ENCODE results near the gene NTN3. TPM values are rescaled to one million over a fixed set of nuclear protein-coding genes. Genes with fewer than 3 reads are reported as not detected.

Gene NTN3
- polyA plus RNA-seq, 1 of the 3 experiments (the other 2 are of a cell fraction), result 0.28 TPM

- peak; percentile 97 for TF ChIP-seq USF1 (IDR thresholded peaks at IDR 0.05; ENCODE audit: borderline replicate concordance, low read depth)
- TF ChIP-seq RFX5 (IDR thresholded peaks at IDR 0.05; ENCODE audit: low read length), result no peak
- peak in 1 of 2 experiments; percentile 19; a peak in 1 of 4 replicates for TF ChIP-seq EP300 (IDR thresholded peaks at IDR 0.05; ENCODE audit: borderline replicate concordance in 1 of 2, low read depth in 1 of 2, low read length in 1 of 2)
- TF ChIP-seq, protein P1, sequence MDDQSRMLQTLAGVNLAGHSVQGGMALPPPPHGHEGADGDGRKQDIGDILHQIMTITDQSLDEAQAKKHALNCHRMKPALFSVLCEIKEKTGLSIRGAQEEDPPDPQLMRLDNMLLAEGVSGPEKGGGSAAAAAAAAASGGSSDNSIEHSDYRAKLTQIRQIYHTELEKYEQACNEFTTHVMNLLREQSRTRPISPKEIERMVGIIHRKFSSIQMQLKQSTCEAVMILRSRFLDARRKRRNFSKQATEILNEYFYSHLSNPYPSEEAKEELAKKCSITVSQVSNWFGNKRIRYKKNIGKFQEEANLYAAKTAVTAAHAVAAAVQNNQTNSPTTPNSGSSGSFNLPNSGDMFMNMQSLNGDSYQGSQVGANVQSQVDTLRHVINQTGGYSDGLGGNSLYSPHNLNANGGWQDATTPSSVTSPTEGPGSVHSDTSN (IDR thresholded peaks at IDR 0.05), result peak; percentile 84
- peak; percentile 41 for TF ChIP-seq ELF1 (IDR thresholded peaks at IDR 0.05)
- peak; percentile 33; the same call in 1 of the 2 replicates for TF ChIP-seq TCF12 (IDR thresholded peaks at IDR 0.05)
Observed at GRCh38 chr16:2520097-2520783, 49.1 kb downstream of the NTN3 start, which contains the start of gene AMDHD2 (continued).

- H3K4me3 ChIP-seq (ENCODE audit: low read depth in 2 of 2, low read length in 1 of 2), result peak overlapping the region; percentile 58 to 75
- no peaks in the 10 kb centered on the region for H3K9me2 ChIP-seq
- H3K4me2 ChIP-seq, result peak overlapping the region; percentile 85
- 16% methylated on average over 23 of the region's 41 CpGs for WGBS (ENCODE audit: low lambda C conversion rate)
- H3K27ac ChIP-seq (ENCODE audit: low read depth in 2 of 2, low read length in 1 of 2), result 0 out of 4 replicates have a peak overlapping the region, but pooled peaks of 1 of the 2 experiments have one; percentile 32
- H3F3A ChIP-seq (replicated peaks; ENCODE audit: insufficient read depth), result peaks cover 7% of the 10 kb centered on the region
- H2AFZ ChIP-seq (ENCODE audit: low read depth), result no peak overlapping the region
- CTCF ChIA-PET, result no interaction called here
- peak; percentile 61 for DNase-seq
- POLR2A ChIA-PET, result interaction anchor here (0.7 to 1.7 kb wide), 3 partner anchors 8 to 52 kb away, joined by 3 to 15 read pairs (median 3); partner anchors contain the start of gene CEMP1
- peaks cover 35% of the 10 kb centered on the region for H4K20me1 ChIP-seq (ENCODE audit: insufficient read depth)
- H3K27me3 ChIP-seq (ENCODE audit: insufficient read depth), result no peaks in the 10 kb centered on the region
- no peaks in the 10 kb centered on the region for H3K9me3 ChIP-seq
- H3K36me3 ChIP-seq (replicated peaks in 1 of 2; ENCODE audit: control insufficient read depth in 1 of 2, insufficient read depth in 2 of 2, low read length in 1 of 2), result peaks cover 24 to 27% of the 10 kb centered on the region in 2 experiments
- peaks cover 12 to 23% of the 10 kb centered on the region in 2 experiments; a peak in 3 of 4 replicates for H3K4me1 ChIP-seq (ENCODE audit: control insufficient read depth in 1 of 2, insufficient read depth in 2 of 2, low read depth in 1 of 2, low read length in 1 of 2)
- peaks cover 74% of the 10 kb centered on the region for H3K79me2 ChIP-seq (ENCODE audit: insufficient read depth)
- H3K9ac ChIP-seq, result peak overlapping the region; percentile 84
- TF ChIP-seq NFIC (IDR thresholded peaks at IDR 0.05; ENCODE audit: borderline replicate concordance) (no peak), NRF1 (IDR thresholded peaks at IDR 0.05; ENCODE audit: low read depth, low read length) (no peak)
Observed at GRCh38 chr16:2520784-2521531, 49.9 kb downstream of the NTN3 start.

Small RNA genes within 50 kb of the gene (small RNA-seq; reads per million reads assigned to genes)
- 0 reads per million in 7 experiments for gene AC093525.1
- gene MIR6768, result 0 to 2.1 (median 0.11) reads per million in 7 experiments

Other genes starting within 250 kb of the NTN3 start
- gene E4F1, start 247.7 kb upstream of the NTN3 start, polyA plus RNA-seq (2012; rRNA removed), result 33.0 and 34.0 TPM in 2 replicates
- gene DNASE1L2, start 234.9 kb upstream of the NTN3 start, polyA plus RNA-seq (2012; rRNA removed), result 2.4 and 2.5 TPM in 2 replicates
- gene ECI1, start 219.7 kb upstream of the NTN3 start, polyA plus RNA-seq (2012; rRNA removed), result 53.3 and 61.8 TPM in 2 replicates
- 227 and 277 TPM in 2 replicates for gene RNPS1, start 203.2 kb upstream of the NTN3 start, polyA plus RNA-seq (2012; rRNA removed)
- 6.9 and 9.9 TPM in 2 replicates for gene ABCA3, start 130.6 kb upstream of the NTN3 start, polyA plus RNA-seq (2012; rRNA removed)
- gene CCNF, start 41.9 kb upstream of the NTN3 start, polyA plus RNA-seq (2012; rRNA removed), result 3.8 and 4.6 TPM in 2 replicates
- gene TEDC2, start 11.2 kb upstream of the NTN3 start, polyA plus RNA-seq (2012; rRNA removed), result 15.6 and 16.5 TPM in 2 replicates
- gene TBC1D24, start 3.8 kb downstream of the NTN3 start, polyA plus RNA-seq (2012; rRNA removed), result 5.6 and 6.7 TPM in 2 replicates
- gene ATP6V0C, start 42.7 kb downstream of the NTN3 start, polyA plus RNA-seq (2012; rRNA removed), result 30.2 and 80.1 TPM in 2 replicates
- 38.1 and 50.7 TPM in 2 replicates for gene AMDHD2, start 49.1 kb downstream of the NTN3 start, polyA plus RNA-seq (2012; rRNA removed)
- not detected in 2 replicates for gene CEMP1, start 60.1 kb downstream of the NTN3 start, polyA plus RNA-seq (2012; rRNA removed)
- 22.0 and 33.4 TPM in 2 replicates for gene PDPK1, start 66.7 kb downstream of the NTN3 start, polyA plus RNA-seq (2012; rRNA removed)
- 53.4 and 57.1 TPM in 2 replicates for gene KCTD5, start 211.2 kb downstream of the NTN3 start, polyA plus RNA-seq (2012; rRNA removed)
- 7.6 and 7.7 TPM in 2 replicates for gene PRSS27, start 248.9 kb downstream of the NTN3 start, polyA plus RNA-seq (2012; rRNA removed)